Caco-2 (cell line): ENCODE results near the gene MEOX1. TPM values are rescaled to one million over a fixed set of nuclear protein-coding genes. Genes with fewer than 3 reads are reported as not detected.

Experiments
- BruUV-seq: library from RNA; stranded (reverse); fragments of 400-500 nt; replicated peaks from 2 replicates; lab custom pipeline; 2021; lab: Mats Ljungman, UMichigan
- CTCF ChIA-PET: fragments of 300-600 bp; sonication (Branson Sonifier 250); formaldehyde crosslinking; loops from one replicate; lab custom pipeline; 2022; ENCODE audit warnings: antibody characterized with exemption; lab: Charles Lee
- POLR2A ChIA-PET: fragments of 300-600 bp; sonication (Branson Sonifier 250); formaldehyde crosslinking; loops from one replicate; lab custom pipeline; 2022; ENCODE audit warnings: antibody characterized with exemption; lab: Charles Lee
- DNase-seq, 2 experiments: peaks; one replicate each; pipeline versions ENCODE4 v3.0.0 to v3.0.0-alpha.2; 2020 to 2022
- H3K27me3 ChIP-seq: replicated peaks from 2 replicates; pipeline ENCODE4 v1.6.0; 2011; ENCODE audit warnings: low read length; ENCODE audit not compliant: control insufficient read depth, insufficient read depth
- H3K36me3 ChIP-seq: 2 replicates; pipeline ENCODE4 v1.5.1; 2011; ENCODE audit warnings: low read length; ENCODE audit not compliant: control insufficient read depth, insufficient read depth
- H3K4me1 ChIP-seq: fragments of 250-450 bp; sonication (Bioruptor Pico); 2 replicates; pipeline ENCODE4 v1.5.1; 2020; ENCODE audit warnings: mild to moderate bottlenecking
- H3K4me3 ChIP-seq: 2 replicates; pipeline ENCODE4 v1.5.1; 2011; ENCODE audit warnings: low read depth, mild to moderate bottlenecking, control low read depth, low read length
- H3K9me3 ChIP-seq: fragments of 250-450 bp; sonication (Bioruptor Pico); 2 replicates; pipeline ENCODE4 v1.5.1; 2020; ENCODE audit warnings: mild to moderate bottlenecking, moderate library complexity
- H3K27ac Mint-ChIP-seq: one replicate; pipeline ENCODE4 v1.8.0; 2022; ENCODE audit warnings: mixed read lengths; ENCODE audit not compliant: unreplicated experiment
- H3K27me3 Mint-ChIP-seq: one replicate; pipeline ENCODE4 v1.8.0; 2022; ENCODE audit warnings: mixed read lengths; ENCODE audit not compliant: insufficient read depth, unreplicated experiment
- H3K36me3 Mint-ChIP-seq: one replicate; pipeline ENCODE4 v1.8.0; 2022; ENCODE audit warnings: mild to moderate bottlenecking, mixed read lengths; ENCODE audit not compliant: insufficient read depth, unreplicated experiment
- H3K4me1 Mint-ChIP-seq: one replicate; pipeline ENCODE4 v1.8.0; 2022; ENCODE audit warnings: low read depth, mixed read lengths; ENCODE audit not compliant: unreplicated experiment
- H3K4me3 Mint-ChIP-seq: one replicate; pipeline ENCODE4 v1.8.0; 2022; ENCODE audit warnings: mild to moderate bottlenecking, moderate library complexity, mixed read lengths; ENCODE audit not compliant: unreplicated experiment
- H3K9me3 Mint-ChIP-seq: one replicate; pipeline ENCODE4 v1.8.0; 2022; ENCODE audit warnings: mixed read lengths; ENCODE audit not compliant: unreplicated experiment
- CTCF ChIP-seq, 2 experiments: fragments of 200-600 bp in 1 of 2; IDR thresholded peaks; 1 replicate in 1 of 2; 2 replicates in 1 of 2; pipeline versions ENCODE4 v1.5.1 to v1.8.0; 2011 to 2022; ENCODE audit warnings: antibody characterized with exemption in 1 of 2, control low read depth in 1 of 2, inconsistent platforms in 1 of 2, low read depth in 1 of 2, low read length in 1 of 2, mild to moderate bottlenecking in 1 of 2, moderate library complexity in 1 of 2; ENCODE audit not compliant: insufficient read depth in 1 of 2, severe bottlenecking in 1 of 2, unreplicated experiment in 1 of 2
- intact Hi-C: fragments of 100-400 bp; cut with micrococcal nuclease; formaldehyde crosslinking; loops from one replicate; pipeline ENCODE4 v1.10.0; 2022; ENCODE audit not compliant: unreplicated experiment
- total RNA-seq: library from RNA; stranded (reverse); gene quantifications from 2 replicates; pipeline ENCODE4 v1.2.3, GENCODE V29; 2022

The MEOX1 gene
- total RNA-seq, 1 experiment from 2014 or later: 1.7 TPM

DNA sequence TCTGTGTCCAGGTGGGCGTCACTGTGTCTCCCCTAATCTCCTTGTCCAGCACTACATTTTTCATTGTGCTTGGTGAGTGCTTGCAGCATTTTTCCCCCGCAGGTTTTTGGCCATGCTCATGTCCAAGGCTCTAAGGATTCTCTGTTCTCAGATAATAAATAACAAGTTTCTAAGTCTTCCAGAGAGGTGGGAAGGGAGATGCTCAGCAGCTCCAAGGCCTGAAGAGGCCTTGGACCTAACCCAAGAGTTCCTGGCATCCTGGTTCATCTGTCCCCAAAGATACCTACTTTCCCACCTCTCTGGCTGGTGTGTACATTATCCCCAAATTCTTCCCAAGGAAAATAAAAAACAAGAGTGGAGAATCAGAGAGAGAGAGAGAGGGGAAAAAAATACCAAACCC lies 45.3 kb downstream of the MEOX1 start:
- no peak for TF ChIP-seq CTCF (IDR thresholded peaks at IDR 0.05; ENCODE audit: insufficient read depth in 1 of 2, low read depth in 1 of 2, low read length in 1 of 2, severe bottlenecking in 1 of 2, unreplicated experiment in 1 of 2)
- Mint-ChIP-seq H3K36me3 (peaks cover 5% of the 10 kb centered on the region), H3K27me3 (no peaks in the 10 kb centered on the region), H3K9me3 (peaks cover 16% of the 10 kb centered on the region), H3K4me1 (peaks cover 42% of the 10 kb centered on the region), H3K27ac (no peak overlapping the region), H3K4me3 (no peak overlapping the region)
- POLR2A ChIA-PET: no interaction called here
- CTCF ChIA-PET: no interaction called here
- intact Hi-C loops: no loop called here
- Histone ChIP-seq H3K27me3 (no peaks in the 10 kb centered on the region), H3K9me3 (peaks cover 3% of the 10 kb centered on the region), H3K4me1 (peaks cover 34% of the 10 kb centered on the region), H3K4me3 (no peak overlapping the region), H3K36me3 (no peaks in the 10 kb centered on the region)
- BruUV-seq: no TSS peak
- DNase-seq: no peak

GRCh38 chr17:43616029-43616351 lies 45.7 kb downstream of the MEOX1 start:
- intact Hi-C loops: no loop called here
- no peaks in the 10 kb centered on the region for H3K27me3 Mint-ChIP-seq
- Histone ChIP-seq H3K9me3 (peaks cover 7% of the 10 kb centered on the region), H3K4me3 (no peak overlapping the region), H3K4me1 (peaks cover 31% of the 10 kb centered on the region), H3K36me3 (no peaks in the 10 kb centered on the region), H3K27me3 (no peaks in the 10 kb centered on the region)
- H3K4me1 Mint-ChIP-seq: peaks cover 42% of the 10 kb centered on the region
- peaks cover 5% of the 10 kb centered on the region for H3K36me3 Mint-ChIP-seq
- no peak for TF ChIP-seq CTCF (IDR thresholded peaks at IDR 0.05; ENCODE audit: insufficient read depth in 1 of 2, low read depth in 1 of 2, low read length in 1 of 2, severe bottlenecking in 1 of 2, unreplicated experiment in 1 of 2)
- no TSS peak for BruUV-seq
- ChIA-PET POLR2A (no interaction called here), CTCF (no interaction called here)
- DNase-seq: no peak
- no peak overlapping the region for H3K4me3 Mint-ChIP-seq
- H3K9me3 Mint-ChIP-seq: peaks cover 16% of the 10 kb centered on the region
- H3K27ac Mint-ChIP-seq: no peak overlapping the region

GRCh38 chr17:43615330-43616028 lies 46.2 kb downstream of the MEOX1 start:
- ChIA-PET CTCF (interaction anchor here (0.6 kb wide), 1 partner anchor 226 kb away, joined by 6 read pairs; no protein-coding TSS in a partner anchor), POLR2A (no interaction called here)
- no peaks in the 10 kb centered on the region for H3K27me3 Mint-ChIP-seq
- no peak for TF ChIP-seq CTCF (IDR thresholded peaks at IDR 0.05; ENCODE audit: insufficient read depth in 1 of 2, low read depth in 1 of 2, low read length in 1 of 2, severe bottlenecking in 1 of 2, unreplicated experiment in 1 of 2)
- no TSS peak for BruUV-seq
- peaks cover 5% of the 10 kb centered on the region for H3K36me3 Mint-ChIP-seq
- Histone ChIP-seq H3K9me3 (peaks cover 7% of the 10 kb centered on the region), H3K36me3 (no peaks in the 10 kb centered on the region), H3K4me3 (no peak overlapping the region), H3K27me3 (no peaks in the 10 kb centered on the region), H3K4me1 (peaks cover 26% of the 10 kb centered on the region)
- H3K27ac Mint-ChIP-seq: no peak overlapping the region
- intact Hi-C loops: no loop called here
- H3K4me1 Mint-ChIP-seq: peaks cover 37% of the 10 kb centered on the region
- H3K4me3 Mint-ChIP-seq: no peak overlapping the region
- peaks cover 16% of the 10 kb centered on the region for H3K9me3 Mint-ChIP-seq
- DNase-seq: no peak
